AG10803 (cell line): Measurements from ENCODE around the gene FSTL4.
A peak's percentile ranks its signal among the peaks of the same experiment; 100 is the strongest.

Experiments used
- DNase-seq: peaks from one replicate; pipeline ENCODE4 v3.0.0; 2010; ENCODE audit warnings: low read depth
- H3K4me3 ChIP-seq: 2 replicates; pipeline ENCODE4 v1.5.1; 2011; ENCODE audit warnings: mild to moderate bottlenecking, low read length, control low read depth
- TF ChIP-seq, protein P1 (sequence below): conservative IDR thresholded peaks from 2 replicates; pipeline ENCODE4 v1.5.1; 2011; ENCODE audit warnings: mild to moderate bottlenecking, low read length, control low read depth, inconsistent platforms

FSTL4 gene

DNA sequence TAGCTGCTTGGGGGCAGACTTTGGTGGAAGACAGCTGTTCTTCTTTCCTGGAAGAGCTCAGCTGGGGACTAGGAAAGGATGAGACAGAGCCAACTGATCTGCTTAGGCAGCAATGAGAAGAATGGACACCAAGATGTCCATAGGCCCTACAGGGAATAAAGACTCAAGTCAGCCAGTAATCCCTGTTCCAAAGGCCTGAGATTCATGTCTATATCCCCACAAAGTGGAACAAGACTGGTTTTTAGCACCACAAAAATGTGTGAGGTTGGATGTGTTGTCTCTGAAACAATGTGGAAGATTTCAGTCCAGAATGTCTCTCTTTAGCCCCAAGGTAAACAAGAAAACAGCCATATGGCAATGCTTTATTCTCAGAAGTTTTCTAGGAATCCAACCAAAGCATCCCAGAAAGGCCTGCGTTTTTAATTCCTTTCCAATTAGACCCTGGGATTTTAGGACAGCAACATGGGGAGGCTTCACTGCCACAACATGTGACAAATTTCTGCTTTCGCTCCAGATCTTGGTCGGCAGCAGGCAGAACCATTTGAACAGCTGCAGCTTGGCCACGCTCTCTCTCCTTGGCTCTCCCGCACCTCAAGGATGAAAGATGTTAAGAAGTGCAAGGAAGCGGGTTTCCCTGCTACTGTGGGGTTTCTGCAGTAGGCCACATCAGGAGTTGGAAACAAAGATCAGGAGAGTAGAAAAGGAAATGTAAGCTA lies 245.1 kb downstream of the FSTL4 start:
- H3K4me3 ChIP-seq = no peak overlapping the region
- peak; percentile 20 for DNase-seq
- TF ChIP-seq, protein P1, sequence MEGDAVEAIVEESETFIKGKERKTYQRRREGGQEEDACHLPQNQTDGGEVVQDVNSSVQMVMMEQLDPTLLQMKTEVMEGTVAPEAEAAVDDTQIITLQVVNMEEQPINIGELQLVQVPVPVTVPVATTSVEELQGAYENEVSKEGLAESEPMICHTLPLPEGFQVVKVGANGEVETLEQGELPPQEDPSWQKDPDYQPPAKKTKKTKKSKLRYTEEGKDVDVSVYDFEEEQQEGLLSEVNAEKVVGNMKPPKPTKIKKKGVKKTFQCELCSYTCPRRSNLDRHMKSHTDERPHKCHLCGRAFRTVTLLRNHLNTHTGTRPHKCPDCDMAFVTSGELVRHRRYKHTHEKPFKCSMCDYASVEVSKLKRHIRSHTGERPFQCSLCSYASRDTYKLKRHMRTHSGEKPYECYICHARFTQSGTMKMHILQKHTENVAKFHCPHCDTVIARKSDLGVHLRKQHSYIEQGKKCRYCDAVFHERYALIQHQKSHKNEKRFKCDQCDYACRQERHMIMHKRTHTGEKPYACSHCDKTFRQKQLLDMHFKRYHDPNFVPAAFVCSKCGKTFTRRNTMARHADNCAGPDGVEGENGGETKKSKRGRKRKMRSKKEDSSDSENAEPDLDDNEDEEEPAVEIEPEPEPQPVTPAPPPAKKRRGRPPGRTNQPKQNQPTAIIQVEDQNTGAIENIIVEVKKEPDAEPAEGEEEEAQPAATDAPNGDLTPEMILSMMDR = no peak

DNA sequence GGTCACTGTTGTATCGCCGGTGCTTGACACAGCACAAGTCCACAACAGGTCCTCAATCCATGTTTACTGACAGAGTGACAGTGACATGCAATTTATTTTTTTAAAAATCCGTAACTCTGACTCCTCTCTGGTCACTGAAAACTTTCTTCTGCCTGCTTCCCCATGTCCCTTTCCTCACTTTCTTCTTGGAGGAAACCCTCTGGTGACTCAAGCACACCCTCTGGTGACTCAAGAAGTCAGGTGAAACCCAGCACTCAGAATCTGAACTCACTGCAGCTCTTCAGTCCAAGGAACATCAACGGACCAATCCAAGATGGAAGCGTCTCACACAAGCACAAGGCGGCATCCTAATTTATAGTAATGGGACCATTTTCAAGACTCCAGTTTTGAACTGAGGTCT lies 245.9 kb downstream of the FSTL4 start:
- no peak overlapping the region for H3K4me3 ChIP-seq
- no peak for DNase-seq
- TF ChIP-seq, protein P1 = no peak

DNA sequence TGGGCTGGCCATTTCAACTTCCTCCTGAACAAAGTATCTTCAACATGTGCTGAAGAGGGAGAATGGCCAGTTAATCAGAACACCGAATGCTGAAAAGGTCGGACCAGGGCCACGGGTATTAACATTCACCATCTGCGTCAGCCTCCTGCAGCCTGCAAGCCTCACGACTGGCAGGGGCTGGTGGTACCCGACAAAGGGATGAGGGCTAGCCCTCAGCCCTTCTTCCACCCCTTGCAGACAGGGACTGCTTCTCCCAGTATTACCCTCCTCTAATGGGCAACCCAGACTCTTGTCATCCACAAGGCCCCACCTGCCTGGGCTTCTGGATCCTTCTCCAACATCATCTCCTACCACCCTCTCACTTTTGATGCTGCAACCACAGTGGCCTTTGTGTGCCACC lies 246.6 kb downstream of the FSTL4 start:
- TF ChIP-seq, protein P1 = no peak
- no peak overlapping the region for H3K4me3 ChIP-seq
- DNase-seq = no peak

DNA sequence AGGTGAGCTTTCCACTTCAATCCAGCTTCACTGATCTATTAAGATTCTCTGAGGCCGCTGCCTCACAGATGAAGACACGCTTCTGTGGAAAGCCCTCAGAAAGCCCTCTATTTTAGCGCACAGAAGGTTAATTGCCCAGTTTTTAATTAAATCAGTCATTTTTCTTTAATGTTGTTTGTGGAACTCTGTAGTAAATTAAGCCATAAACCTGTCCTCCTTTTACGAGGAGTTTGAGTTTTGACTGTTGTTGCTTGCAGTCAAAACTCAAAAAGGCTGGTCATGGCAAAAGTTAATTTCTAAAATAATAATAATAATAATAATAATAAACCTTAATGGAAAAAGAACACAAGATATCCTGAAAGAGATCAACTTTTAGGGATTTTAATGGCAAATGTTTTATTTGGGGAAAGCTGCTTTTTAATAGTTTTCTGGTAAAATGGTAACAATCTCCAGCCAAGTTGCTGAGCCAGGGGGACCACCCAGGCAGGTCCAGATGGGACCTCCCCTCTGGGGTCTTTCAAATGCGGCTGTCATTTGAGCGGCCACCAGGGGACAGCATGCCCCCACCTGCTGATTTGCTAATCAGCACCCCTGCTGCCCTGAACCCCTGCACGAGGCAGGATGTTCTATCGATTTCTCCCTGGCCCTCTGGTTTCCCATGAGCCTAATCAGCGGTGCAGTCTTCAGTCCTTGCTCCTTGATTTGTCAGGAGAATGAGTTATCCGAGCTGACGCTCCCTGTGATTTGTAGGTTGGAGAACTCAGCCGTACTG lies 247.2 kb downstream of the FSTL4 start:
- H3K4me3 ChIP-seq = no peak overlapping the region
- TF ChIP-seq, protein P1 = no peak
- DNase-seq = no peak

DNA sequence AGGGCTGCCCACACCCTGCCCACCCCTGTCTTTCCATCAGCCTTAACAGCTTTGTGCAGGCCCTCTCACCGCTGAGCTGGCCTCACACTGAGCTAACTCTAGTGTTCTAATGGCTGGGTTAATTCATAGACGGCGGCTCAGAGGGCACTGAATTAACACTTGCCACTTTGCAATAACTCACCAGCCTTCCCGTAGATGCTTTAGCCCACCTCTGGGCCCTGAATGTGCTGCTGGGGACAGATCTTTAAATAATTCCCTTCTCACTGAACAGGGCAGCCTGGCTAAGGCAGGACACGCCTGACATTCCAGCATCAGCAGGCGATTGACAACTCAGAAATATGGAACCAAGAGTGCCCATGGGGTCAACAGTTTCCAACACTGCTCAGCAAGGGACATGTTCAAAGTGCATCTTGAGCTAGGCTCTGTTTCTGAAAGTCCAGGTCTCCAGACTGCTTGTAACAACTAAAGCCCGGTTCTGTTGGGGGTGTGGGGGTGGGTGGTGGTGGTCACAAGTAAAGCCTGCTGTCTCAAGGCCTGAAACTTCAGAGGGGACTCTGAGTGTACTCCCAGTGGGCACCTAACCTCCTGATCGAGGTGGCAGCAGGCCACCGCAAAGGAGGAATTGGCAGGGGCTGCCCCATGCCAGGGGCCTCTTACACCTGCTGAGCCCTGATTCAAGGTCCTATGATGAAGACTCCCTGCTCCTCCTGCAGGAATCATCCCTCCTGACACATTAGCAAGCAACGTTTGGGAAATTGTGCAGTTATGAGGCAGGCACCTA lies 248.3 kb downstream of the FSTL4 start:
- TF ChIP-seq, protein P1 = no peak
- no peak overlapping the region for H3K4me3 ChIP-seq
- DNase-seq = no peak

DNA sequence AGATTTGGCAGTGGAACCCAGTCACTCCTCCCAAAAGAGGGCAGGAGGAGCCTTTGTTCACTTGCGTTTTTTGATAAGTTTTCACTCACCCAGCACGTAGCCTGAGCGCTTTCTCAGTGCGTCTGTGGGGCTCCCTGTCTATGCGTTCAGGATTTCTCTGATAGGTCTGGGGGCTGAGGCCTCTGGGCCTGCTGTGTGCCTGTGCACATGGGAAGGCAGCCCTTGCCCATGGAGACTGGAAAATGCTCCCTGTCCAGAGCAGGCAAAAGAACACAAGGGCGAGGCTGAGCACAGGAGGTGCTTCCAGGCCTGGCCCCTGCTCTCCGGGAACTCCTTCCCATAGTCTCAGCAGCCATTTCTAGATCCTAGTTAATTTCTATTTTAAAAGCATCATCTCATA lies 249.9 kb downstream of the FSTL4 start:
- TF ChIP-seq, protein P1 = no peak
- DNase-seq = no peak
- no peak overlapping the region for H3K4me3 ChIP-seq
